Sciatic nerve (tissue), 2 donors: Measurements from ENCODE around the gene SH3TC1. TPM values are rescaled to one million over a fixed set of nuclear protein-coding genes. Genes with fewer than 3 reads are reported as not detected.

Experiments
- ATAC-seq: fragments of 200-7000 bp; cut with Tn5 transposase; one replicate; pipeline ENCODE4 v1.9.1; 2020; ENCODE audit warnings: mild to moderate bottlenecking, moderate library complexity
- DNase-seq: peaks from one replicate; pipeline ENCODE4 v3.0.0-alpha.2; 2020; ENCODE audit warnings: low spot score
- intact Hi-C: fragments of 100-400 bp; cut with DNase I; formaldehyde crosslinking; loops from one replicate; pipeline ENCODE4 v1.14.2; 2022
- total RNA-seq: library from RNA; stranded (reverse); fragmentation: NEBNext Ultra II Directional; extraction: Animal tissue kit (Norgen Biotek cat#: 25700); gene quantifications from one replicate; pipeline ENCODE4 v1.2.1, GENCODE V29; 2021
- donor health status: DM: no; HTN: no; CAD: no.
- donor health status: DM: no; HTN: no; CAD: no.

Gene SH3TC1
- total RNA-seq, 1 donor from 2014 or later: 52.2 TPM

DNA sequence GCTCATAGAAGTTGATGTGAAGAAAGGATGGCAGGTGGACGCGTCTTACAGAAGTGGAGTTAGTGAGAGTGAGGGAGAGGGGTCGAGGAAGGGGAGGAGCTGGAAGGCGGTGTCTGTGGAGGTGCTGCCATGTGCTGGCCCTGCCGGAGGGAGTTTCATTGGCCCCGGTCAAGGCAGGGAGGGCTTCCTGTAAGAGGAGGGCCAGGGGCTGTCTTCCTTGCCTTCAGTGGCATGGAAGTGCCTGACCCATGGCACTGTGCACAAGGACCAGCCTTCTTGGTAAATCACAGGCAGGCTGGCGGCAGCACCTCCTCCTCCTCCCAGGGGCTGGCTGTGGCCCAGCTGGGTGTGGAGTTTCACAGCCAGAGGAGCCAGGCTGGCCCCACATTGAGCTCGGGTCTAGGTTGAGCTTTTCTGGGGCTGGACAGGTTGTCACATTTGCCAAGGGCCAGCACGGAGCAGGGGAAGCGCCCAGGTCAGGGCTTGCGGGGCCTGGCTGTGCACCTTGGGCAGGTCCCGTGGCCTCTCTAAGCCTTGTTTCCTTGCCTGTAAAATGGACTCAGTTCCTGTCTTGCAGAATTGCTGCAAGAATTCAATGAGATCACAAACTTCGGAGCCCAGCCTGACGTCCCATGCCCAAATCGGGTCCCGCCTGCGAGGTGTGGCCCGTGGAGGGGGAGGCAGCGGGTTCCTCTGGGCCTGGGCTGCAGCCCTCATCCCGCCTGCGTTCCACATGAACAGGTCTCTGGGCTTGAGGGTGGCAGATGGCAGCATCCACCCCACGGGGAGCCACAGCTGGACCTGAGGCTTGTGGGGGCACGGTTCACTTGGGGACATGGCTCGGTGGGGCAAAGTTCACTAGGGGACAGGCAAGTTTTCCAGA, 77.5 kb downstream of the SH3TC1 start:
- ATAC-seq (peak; percentile 8), DNase-seq (no peak)
- intact Hi-C loops: no loop called here

DNA sequence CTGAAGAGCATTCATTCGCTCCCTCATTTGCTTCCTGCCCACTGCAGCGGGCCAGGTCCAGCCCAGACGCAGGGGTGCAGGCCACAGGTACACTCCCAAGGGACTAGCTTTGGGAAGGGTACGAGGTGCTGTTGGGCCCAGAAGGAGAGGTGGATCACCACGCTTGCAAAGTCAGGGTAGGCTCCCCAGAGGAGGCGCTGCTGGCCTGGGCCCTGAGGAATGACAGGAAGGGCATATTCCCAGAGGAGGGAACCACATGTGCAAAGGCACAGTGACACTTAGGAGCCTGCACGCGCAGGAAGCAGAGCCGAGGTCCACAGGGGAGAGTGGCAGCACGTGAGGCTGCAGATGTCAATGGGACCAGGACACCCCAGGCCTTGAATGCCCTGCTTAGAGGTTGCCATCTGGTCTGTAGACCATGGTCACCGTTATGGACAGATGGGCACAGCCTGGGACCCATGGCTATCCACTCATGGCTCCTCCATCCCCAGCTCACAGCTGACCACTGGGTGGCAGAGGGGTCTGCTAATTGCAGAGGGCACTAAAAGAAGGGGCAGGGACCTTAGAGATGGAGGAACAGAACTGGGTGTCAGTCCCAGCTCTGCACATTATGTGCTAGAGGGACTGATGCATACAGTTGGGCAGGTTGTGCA, 78.4 kb downstream of the SH3TC1 start:
- DNase-seq: no peak
- intact Hi-C loops: no loop called here
- ATAC-seq: no peak

DNA sequence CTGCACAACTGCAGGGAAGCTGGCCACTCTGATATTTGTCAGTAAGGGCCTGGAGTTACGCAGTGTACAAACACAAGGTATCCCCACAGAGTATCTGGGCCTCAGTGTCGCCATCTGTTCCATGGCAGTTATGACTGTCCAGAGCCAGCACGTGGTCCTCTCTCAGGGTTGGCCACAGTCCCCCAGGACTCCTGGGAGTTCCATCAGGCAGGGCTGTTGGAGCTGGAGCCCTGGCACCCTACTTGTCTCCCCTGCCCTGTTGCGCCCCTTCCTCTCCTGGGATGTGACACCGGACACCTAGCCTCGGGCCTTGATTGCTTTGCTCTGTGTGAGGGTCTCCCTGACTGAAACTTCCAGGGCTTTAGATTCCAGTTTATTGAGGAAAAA, 78.9 kb downstream of the SH3TC1 start:
- ATAC-seq (no peak), DNase-seq (no peak)
- intact Hi-C loops: no loop called here

DNA sequence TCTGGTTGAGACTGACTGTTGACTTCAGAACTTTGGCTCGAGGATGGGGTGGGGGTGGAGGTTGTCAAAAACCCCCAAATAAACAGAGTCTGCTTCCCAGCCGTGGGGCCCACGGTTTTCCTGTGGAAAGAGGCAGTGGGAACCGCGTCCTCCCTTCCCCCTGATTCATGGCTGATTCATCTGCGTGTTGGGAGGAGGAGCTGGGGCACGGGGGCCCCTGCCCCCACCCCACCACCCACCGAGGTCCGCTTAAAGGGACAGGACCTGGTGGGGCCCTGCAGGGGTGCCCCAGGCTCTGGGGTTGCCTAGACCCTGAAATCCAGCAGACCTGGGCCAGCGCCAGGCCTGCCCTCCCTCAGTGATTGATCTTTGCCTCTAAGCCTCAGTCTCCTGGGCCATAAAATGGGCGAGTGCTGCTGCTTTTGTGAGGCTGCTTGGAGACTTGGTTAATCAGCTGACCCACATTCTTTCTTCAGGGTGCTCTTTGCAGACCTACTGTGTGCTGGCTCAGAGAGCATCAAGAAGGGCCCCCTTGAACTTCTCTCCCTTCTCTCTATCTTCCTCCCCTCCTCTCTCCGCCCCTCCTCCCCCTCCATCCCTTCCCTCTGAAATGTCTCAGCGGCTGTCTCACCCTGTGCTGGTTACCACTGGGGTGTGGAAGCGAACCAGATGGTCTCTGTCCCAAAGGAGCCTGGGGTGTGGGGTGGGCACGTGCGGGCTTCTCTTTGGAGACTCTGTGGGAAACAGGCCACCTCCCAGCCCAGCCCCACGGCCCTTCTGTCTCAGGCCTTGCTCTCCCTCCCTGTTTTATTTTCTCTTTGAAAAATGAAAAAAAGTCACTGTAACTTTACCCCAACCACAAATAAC, 79.6 kb downstream of the SH3TC1 start:
- DNase-seq (no peak), ATAC-seq (no peak)
- intact Hi-C loops: no loop called here

DNA sequence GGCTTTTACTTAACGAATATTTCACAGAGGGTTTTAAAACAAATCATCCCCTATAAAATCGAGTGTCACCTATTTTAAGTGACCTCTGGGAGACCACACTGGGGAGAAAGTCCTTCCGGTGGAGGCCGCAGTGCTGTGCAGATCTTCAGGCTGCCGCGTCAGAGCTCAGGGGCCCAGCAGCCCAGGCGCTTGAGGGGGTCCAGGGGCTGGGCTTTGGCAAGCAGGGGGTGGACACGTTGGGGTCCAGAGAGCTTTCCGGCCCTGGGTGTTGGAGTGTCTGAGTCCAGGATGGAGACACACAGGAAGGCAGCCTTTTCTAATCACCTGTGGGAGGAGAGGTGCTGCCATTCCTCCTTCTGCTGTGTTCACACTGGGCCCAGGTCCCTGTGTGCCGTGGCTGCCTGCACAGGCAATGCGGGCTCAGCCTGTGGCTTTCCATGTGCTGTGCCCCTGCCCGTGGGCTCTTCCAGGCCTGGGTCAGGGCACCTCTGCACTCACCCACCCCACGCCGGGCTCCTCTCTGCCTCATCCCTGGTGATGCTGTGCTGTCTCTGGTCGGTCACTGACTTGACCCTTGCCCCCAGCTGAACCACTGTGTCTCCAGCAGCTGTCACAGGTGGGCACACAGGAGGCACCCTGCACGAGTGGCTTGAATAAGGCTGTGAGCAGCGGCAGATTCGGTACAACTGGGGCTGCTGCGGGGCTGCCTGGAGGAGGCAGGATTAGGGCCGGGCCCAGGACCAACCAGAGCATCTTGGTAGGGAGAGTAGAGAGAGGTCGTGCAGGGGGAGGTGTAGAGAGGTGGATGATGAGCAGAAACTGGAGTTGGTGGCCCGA, 80.4 kb downstream of the SH3TC1 start:
- intact Hi-C loops: no loop called here
- ATAC-seq (no peak), DNase-seq (no peak)

DNA sequence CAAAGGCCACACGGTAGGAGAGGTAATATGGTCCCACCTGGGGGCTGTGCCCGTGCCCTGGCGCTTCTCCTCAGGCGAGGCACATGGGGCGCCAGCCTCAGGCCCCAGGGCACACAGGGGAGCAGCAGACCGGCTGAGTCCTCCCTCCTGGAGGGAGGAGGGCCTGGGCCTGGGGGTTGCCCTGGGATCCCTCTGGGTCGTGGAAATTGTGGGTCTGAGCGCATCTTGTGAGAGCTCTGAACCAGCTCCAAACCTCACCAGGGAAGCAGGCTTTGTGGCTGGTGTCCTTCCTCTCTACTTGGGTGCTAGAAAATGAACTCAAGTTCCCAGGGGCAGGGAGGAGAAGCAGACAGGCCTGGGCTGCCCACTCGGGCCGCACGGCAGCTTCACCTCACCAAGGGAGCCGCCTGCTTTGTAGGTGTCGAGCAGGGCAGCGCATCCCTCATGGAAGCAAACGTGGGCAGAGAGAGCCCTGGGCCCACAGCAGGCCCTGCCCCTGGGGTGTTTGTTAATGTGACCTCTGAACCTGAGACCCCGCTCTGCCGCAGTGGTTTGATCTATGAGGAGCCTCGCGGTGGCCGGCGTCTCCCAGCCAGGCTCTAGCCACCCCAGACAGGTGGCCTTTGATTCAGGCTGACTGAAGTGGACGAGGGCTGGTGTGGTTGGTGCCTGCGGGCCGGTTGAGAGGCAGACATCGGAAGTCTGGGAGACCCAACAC, 81.2 kb downstream of the SH3TC1 start:
- DNase-seq (no peak), ATAC-seq (no peak)
- intact Hi-C loops: no loop called here

DNA sequence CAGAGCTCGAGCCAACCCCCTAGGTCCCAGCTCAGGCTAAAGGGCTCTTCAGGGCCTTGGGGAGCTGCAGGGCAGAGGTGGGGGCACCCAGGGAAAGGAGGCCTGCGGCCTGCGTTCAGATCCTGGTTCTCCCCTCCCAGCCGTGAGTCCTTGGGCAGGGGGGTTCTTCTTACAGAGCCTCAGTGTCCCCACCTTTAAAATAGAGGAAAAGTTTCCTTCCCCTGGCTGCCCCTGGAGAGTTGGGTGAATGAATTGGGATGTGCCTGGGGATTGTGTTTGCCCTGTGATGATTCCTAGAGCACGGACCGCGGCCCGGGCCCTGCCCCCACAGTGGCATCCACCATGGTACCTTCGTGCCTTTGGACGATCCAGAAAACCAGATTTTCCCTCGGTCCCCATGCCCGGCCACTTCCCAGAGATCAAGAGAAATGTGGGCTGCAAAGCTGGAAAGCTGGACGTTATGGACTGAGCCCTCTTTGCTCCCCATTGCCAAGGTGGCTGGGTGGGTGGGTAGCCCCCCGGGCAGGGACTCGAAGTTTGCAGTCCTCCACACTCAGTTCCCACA, 81.9 kb downstream of the SH3TC1 start:
- DNase-seq: no peak
- no peak for ATAC-seq
- intact Hi-C loops: no loop called here

DNA sequence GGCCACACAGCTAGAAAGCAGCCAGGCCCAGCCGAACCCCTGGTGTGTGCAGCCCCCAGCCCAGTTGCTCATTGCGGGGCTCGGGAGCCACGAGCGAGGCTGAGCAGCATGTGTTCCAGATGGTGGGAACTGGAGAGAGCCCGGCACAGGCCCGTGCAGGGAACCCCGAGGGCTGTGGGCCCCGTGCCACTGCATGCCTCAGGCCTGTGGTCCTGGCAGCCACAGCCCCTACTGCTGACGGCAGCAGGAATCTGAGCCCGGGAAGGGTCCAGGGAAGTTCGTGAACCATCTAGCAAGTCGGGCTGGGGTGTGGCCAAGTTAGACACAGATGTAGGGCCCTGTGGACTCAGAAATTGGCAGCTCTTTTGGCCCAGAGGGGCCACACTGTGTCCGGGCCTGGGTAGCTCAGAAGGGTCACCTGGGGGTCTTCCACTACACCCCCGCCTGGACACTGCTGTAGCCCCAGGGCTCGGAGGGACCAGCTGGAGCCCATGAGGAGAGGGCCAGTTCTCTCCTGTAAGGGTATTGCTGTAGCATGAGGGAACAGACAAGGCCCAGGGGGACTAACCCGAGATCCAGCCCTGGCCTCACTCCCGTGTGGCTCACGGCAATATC, 82.5 kb downstream of the SH3TC1 start:
- intact Hi-C loops: no loop called here
- peak; percentile 75 for DNase-seq
- peak; percentile 86 for ATAC-seq

DNA sequence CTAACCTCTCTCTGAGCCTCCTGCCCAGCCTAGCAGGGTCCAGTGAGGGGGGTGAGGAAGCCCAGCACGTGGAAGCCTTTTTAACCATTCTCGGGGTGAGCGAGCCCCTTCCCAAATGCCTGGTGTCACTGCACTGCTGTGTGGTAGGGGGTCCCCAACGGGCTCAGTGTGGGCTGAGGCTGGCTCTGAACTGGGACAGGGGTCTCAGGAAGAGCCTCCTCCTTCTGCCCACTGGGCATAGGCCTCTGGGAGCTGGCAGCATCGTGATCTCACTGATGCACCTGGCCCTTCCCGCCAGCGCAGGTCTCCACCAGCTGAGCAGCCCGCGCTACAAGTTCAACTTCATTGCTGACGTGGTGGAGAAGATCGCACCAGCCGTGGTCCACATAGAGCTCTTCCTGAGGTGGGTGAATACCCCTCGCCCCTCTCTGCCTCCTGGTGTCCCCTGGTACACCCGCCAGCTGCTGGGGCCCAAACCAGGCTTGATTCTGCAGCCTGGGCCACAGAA, 83.1 kb downstream of the SH3TC1 start:
- intact Hi-C loops: no loop called here
- ATAC-seq: no peak
- no peak for DNase-seq

DNA sequence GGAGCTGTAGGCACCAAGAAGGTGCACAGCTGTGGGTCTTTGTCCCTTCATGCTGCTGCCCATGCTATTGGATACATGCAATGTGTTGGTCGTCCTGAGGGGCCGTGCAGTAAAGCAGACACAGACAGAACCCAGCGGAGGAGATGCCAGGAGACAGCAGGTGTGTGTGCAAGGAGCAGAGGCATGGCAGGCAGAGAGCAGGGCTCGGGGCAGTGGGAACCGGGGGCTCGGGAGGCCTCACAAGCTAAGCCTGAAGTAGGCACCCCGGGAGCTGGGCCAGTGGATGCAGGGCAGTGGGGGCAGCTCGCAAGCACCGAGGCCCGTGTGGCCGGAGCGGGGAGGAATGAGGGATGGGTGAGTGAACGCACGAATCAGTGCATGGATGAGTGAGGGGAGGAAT, 83.7 kb downstream of the SH3TC1 start:
- ATAC-seq (no peak), DNase-seq (no peak)
- intact Hi-C loops: no loop called here

DNA sequence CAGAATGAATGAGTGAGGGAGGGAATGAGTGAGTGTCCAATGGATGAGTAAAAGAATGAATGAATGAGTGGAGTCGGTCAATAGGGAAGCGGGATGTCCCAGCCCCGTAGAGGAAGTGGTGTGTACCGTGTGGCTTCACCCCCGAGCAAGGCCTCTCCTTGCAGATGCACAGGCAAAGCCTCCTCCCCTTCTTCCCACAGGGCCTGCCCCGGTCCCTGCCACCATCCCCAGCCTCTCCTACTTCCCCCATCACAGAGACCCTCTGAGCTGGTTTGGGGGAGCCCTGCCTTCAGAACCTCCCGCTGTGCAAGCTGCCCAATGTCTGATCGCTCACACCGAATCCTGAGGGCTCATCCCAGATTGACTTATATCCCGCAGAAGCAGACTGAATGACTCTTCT, 84.1 kb downstream of the SH3TC1 start:
- ATAC-seq (no peak), DNase-seq (no peak)
- intact Hi-C loops: no loop called here

DNA sequence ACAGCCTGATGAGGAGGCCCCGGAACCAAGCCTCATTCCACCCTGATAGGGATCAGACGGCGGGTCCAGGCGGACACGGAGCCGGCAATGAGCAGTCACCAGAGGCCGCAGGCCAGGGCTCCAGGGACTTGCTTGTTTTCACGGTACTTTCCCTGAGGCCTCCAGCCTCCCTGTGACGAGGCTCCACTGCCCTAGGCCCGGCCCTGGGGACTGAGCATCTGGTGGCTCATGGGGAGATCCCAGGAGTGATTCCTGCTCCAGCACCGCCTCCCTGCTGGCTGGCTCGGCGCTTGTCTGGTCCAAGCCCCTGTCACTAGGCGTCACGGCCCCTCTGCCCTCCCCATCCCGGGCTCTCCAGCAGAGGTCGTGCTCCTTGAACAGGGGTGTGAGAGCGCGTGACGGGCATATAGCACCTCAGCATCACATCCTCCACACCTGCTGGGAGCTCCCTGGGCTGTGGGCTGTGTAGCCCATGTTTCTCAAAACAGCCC, 84.6 kb downstream of the SH3TC1 start:
- no peak for DNase-seq
- no peak for ATAC-seq
- intact Hi-C loops: no loop called here

DNA sequence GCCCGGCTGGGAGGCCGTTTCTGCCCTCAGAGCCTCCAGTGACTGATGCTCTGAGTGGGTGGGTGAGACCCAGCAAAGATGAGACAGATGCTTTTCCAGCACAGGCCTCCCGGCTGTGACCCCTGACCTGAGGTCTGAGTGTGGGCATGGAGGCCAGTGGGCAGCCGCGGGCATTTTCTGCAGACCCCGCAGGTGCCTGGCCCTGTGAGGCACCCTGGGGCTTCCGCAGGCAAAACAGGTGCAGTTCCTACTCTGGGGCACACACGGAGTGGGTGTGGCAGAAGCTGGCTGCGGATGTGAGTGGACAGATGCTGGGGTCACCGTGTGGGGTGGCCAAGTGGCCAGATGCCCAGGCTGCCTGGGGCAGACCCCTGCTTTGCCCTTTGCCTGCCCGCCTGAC, 85.3 kb downstream of the SH3TC1 start:
- ATAC-seq: no peak
- no peak for DNase-seq
- intact Hi-C loops: no loop called here

DNA sequence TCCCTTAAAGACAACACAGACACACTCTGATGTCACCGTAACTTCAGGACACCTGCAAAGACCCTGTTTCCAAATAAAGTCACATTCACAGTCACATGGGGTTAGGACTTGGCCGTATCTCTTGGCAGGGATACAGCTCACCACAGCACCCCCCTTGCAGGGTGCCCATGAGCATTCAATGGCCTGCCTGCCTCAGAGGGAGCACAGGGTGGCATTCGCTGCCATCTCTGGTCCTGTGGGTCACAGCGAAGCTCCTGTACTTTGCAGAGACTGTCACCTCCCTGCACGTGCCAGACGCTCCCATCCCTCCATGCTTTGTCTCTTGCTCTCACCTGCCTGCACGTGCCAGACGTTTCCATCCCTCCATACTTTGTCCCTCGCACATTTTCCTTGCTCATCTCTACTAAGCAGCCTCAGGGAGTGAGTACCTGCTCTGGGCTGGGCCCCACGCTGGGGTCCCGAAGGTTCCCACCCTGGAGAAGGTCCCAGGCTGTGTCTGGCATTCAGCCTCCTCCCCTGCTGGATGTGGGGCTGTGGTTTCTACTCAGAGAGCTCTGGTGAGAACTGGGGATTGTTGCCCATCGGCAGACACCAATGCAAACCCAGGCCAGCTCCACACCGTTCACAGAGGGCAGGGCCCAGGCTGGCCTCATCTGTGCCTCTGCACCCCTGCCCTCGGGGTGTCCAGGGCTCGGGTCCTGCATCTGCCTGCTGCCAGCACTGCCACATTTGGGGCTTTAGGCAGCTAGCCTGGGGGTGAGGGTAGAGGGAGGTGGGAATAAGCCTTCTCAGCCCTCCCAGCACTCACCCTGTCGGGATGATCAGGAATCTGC, 86.3 kb downstream of the SH3TC1 start:
- ATAC-seq (no peak), DNase-seq (no peak)
- intact Hi-C loops: no loop called here

DNA sequence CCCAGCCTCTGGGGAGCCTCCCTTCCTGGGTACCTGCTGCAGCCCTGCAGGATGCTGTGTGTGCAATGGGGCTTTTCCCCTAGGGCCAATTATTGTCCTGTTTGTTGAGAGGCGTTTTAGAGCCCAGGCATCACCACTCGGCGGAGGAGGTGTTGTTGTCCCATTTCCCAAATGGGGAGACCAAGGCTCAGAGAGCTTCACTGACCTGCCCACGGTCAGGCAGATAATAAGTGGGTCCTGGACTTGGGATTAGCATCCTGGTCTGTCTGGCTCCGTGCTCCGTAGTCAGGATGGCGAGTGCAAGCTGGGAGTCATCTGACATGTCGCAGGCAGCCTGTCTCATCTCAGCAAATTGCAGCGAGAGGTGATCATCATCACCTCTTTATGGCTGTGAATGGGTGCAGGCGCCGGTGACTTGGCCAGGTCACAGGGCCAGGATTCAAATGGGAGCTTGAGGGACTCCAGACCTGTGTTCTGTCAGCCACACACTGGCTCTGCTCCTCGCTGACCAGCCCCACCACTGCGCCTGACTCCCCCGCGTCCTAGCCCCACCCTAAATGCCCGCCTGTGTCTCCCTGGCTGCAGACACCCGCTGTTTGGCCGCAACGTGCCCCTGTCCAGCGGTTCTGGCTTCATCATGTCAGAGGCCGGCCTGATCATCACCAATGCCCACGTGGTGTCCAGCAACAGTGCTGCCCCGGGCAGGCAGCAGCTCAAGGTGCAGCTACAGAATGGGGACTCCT, 87.1 kb downstream of the SH3TC1 start:
- ATAC-seq (no peak), DNase-seq (no peak)

More for the DNA sequence above, 87.1 kb downstream of the SH3TC1 start:
- intact Hi-C loops: no loop called here
